GM18951 (cell line): ENCODE results near the gene USP17L18.
"Not testable (repeated sequence)": the region's sequence is repeated elsewhere in the genome, so short reads cannot be mapped to it uniquely, and the experiment has no call there.

Experiments
- in situ Hi-C: fragments of 300-500 bp; cut with MboI; formaldehyde crosslinking; loops from one replicate; pipeline ENCODE4 v1.12.0; 2022; ENCODE audit warnings: low sequenced_read_pairs, mixed read lengths, inconsistent platforms; ENCODE audit not compliant: unreplicated experiment

The USP17L18 gene

GRCh38 chr4:9247953-9248680, at the start of gene USP17L18:
USP17L18 (plus strand) TSS chr4:9248630; CDS start chr4:9248630, 0 bp downstream.
- in situ Hi-C loops = not testable (repeated sequence)

GRCh38 chr4:9210357-9210756, 38.1 kb upstream of the USP17L18 start, which contains the start of gene USP17L10:
USP17L10 (plus strand) TSS chr4:9210657; CDS start chr4:9210657, 0 bp downstream.
- in situ Hi-C loops = not testable (repeated sequence)

- in situ Hi-C loops = not testable (repeated sequence)
Observed at GRCh38 chr4:9214701-9215100, 33.7 kb upstream of the USP17L18 start.

GRCh38 chr4:9215105-9215504, 33.3 kb upstream of the USP17L18 start, which contains the start of gene USP17L11:
USP17L11 (plus strand) TSS chr4:9215405; CDS start chr4:9215405, 0 bp downstream.
- in situ Hi-C loops = not testable (repeated sequence)

- in situ Hi-C loops = not testable (repeated sequence)
Observed at GRCh38 chr4:9219852-9220251, 28.6 kb upstream of the USP17L18 start, which contains the start of gene USP17L12. USP17L12 (plus strand) TSS chr4:9220152; CDS start chr4:9220152, 0 bp downstream.

- in situ Hi-C loops = not testable (repeated sequence)
Observed at GRCh38 chr4:9224596-9224995, 23.8 kb upstream of the USP17L18 start, which contains the start of gene USP17L13. USP17L13 (plus strand) TSS chr4:9224896; CDS start chr4:9224896, 0 bp downstream.

- in situ Hi-C loops = not testable (repeated sequence)
Observed at GRCh38 chr4:9230249-9230648, 18.2 kb upstream of the USP17L18 start.

- in situ Hi-C loops = not testable (repeated sequence)
Observed at GRCh38 chr4:9234085-9234484, 14.3 kb upstream of the USP17L18 start, which contains the start of gene USP17L15. USP17L15 (plus strand) TSS chr4:9234385; CDS start chr4:9234385, 0 bp downstream.

GRCh38 chr4:9238461-9238860, 10.0 kb upstream of the USP17L18 start:
- in situ Hi-C loops = not testable (repeated sequence)

- in situ Hi-C loops = not testable (repeated sequence)
Observed at GRCh38 chr4:9243579-9243978, 4.9 kb upstream of the USP17L18 start, which contains the start of gene USP17L17. USP17L17 (plus strand) TSS chr4:9243879; CDS start chr4:9243879, 0 bp downstream.

- in situ Hi-C loops = loop anchor here (25.0 kb wide), 2 partner anchors 116 to 134 kb away; no protein-coding TSS in a partner anchor
Observed at GRCh38 chr4:9253078-9253477, 4.6 kb downstream of the USP17L18 start, which contains the start of gene USP17L19. USP17L19 (plus strand) TSS chr4:9253378; CDS start chr4:9253378, 0 bp downstream.

GRCh38 chr4:9257824-9258223, 9.4 kb downstream of the USP17L18 start, which contains the start of gene USP17L20:
USP17L20 (plus strand) TSS chr4:9258124; CDS start chr4:9258124, 0 bp downstream.
- in situ Hi-C loops = loop anchor here (25.0 kb wide), 2 partner anchors 121 to 129 kb away; no protein-coding TSS in a partner anchor

GRCh38 chr4:9262572-9262971, 14.1 kb downstream of the USP17L18 start, which contains the start of gene USP17L21:
USP17L21 (plus strand) TSS chr4:9262872; CDS start chr4:9262872, 0 bp downstream.
- in situ Hi-C loops = loop anchor here (25.0 kb wide), 2 partner anchors 125 kb away; no protein-coding TSS in a partner anchor

- in situ Hi-C loops = loop anchor here (25.0 kb wide), 2 partner anchors 120 to 130 kb away; no protein-coding TSS in a partner anchor
Observed at GRCh38 chr4:9267319-9267718, 18.9 kb downstream of the USP17L18 start, which contains the start of gene USP17L22. USP17L22 (plus strand) TSS chr4:9267619; CDS start chr4:9267619, 0 bp downstream.

- in situ Hi-C loops = loop anchor here (25.0 kb wide), 2 partner anchors 116 to 134 kb away; no protein-coding TSS in a partner anchor
Observed at GRCh38 chr4:9271719-9272118, 23.3 kb downstream of the USP17L18 start.
